ENCODE measurements around the gene USP48. TPM values are rescaled to one million over a fixed set of nuclear protein-coding genes. Genes with fewer than 3 reads are reported as not detected.
"Not testable (repeated sequence)": the region's sequence is repeated elsewhere in the genome, so short reads cannot be mapped to it uniquely, and the experiment has no call there.

Gene USP48
- total RNA-seq, 2 donors from 2014 or later, result 72.8 to 130 TPM

DNA sequence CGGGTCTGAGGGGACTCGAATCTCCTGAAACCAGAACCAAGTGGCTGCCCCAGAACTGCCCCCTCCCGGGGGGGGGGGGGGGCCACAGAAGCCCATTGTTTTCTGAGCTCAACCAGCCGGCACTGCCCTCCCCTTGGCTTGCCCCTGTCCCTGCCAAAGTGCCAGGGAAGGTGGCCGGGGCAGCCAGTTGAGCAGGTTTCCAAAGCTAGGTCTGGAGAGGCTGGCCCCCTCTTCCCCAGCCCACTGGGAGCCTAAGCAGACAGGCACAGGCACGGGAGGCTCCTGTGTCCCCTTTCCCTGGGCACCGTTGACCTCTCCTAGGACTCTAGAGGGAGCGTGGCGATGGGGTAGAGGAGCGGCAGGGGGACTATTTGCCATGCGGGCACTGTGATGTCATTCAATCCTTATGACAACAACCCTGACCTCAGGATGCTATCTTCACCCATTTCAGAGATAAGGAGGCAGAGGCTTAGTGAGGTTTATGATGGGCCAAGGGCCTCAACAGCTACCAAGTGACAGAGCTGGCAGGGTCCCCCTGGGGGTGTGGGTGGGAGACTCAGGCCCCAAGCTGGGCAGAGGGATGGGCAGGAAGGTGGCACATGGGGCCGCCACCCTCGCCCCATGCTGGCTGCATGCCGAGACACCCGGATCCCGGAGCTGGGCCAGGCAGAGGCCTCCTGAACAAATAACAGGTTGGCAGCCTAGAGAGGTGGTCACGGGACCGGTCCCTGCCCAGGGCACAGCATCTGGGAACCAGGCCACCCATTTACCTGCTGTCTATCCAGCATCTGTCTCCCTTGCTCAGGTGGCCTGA lies 148.8 kb downstream of the USP48 start:
- Mint-ChIP-seq H3K9me3 (no peaks in the 10 kb centered on the region), H3K27me3 (peaks cover 5 to 17% of the 10 kb centered on the region in 2 donors), H3K27ac (no peak overlapping the region), H3K36me3 (no peaks in the 10 kb centered on the region), H3K4me1 (ENCODE audit: low read depth in 2 of 2) (no peaks in the 10 kb centered on the region), H3K4me3 (no peak overlapping the region)
- ATAC-seq, result no peak
- no peak for DNase-seq (ENCODE audit: low spot score)

DNA sequence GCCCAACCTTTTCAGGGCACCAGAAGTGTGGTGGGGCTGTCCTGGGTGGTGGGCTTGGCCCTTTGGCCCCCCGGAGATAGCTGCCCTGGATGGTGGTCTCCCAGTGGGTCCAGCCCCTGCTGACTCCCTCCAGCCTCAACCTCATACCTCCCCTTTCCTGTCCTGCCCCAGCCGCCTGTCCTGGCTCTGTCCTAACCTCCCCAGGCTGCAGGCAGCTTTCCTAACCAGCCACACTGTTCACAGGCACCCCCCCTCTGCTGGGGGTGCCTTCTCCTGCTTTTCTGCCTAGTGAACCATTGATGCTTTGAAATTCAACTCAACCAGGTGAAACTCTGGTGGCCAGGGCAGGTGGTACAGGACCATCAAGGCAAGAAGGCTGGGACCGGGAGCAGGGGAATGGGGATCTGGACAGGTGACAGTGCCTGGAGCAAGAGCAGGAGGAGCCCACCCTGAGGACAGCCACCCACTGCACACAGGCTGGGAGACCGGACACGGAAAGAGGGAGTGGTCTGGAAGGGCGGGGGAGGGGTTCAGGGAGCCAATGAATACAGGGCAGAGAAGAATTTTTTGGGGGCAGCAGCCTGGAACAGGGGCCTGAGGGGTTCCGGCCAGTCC lies 149.7 kb downstream of the USP48 start:
- H3K36me3 Mint-ChIP-seq, result no peaks in the 10 kb centered on the region
- H3K4me1 Mint-ChIP-seq (ENCODE audit: low read depth in 2 of 2), result no peaks in the 10 kb centered on the region
- DNase-seq (ENCODE audit: low spot score) (no peak), ATAC-seq (no peak)
- H3K4me3 Mint-ChIP-seq, result no peak overlapping the region
- H3K9me3 Mint-ChIP-seq, result no peaks in the 10 kb centered on the region
- no peak overlapping the region for H3K27ac Mint-ChIP-seq
- H3K27me3 Mint-ChIP-seq, result peaks cover 5 to 17% of the 10 kb centered on the region in 2 donors

DNA sequence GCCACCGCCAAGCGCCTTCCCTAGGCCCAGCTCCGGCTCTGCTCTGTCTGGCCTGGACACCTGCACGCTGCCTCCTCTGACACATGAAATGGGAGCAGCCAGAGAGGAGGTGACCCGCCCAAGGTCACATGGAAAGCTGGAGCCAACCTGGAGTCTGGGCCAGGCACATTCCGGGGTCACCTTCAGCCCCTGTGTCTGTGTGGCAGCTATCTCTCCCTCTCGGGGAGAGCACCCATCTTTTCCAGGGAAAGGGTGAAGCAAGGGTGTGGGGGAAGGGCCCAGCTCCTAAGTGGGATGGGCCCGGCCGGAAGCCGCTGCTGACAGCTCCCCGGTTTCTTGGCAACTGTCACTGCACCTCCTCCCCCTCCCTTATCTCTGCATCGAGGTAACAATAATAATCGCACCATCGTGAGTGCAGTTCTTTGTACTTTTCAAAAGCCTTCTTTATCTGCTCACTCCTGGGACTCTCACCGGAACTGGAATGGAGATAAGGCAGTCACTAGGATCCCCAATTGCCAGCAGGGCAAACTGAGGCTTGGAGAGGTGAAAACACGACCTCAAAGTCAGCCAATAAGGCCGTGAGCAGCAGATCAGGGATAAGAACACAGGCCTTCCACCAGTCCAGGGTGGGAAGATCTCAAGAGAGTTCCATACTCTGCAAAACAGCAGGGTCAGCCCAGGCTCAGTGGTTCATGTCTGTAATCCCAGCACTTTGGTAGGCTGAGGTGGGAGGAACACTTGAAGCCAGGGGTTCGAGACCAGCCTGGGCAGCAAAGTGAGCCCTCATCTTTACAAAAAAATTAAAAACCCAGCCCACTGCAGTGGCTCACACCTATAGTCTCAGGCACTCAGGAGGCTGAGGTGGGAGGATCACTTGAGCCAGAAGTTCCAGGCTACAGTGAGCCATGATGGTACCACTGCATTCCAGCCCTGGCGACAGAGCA lies 150.7 kb downstream of the USP48 start:
- Mint-ChIP-seq H3K4me3 (no peak overlapping the region), H3K27me3 (peaks cover 5 to 17% of the 10 kb centered on the region in 2 donors), H3K27ac (no peak overlapping the region), H3K36me3 (no peaks in the 10 kb centered on the region), H3K9me3 (no peaks in the 10 kb centered on the region), H3K4me1 (ENCODE audit: low read depth in 2 of 2) (no peaks in the 10 kb centered on the region)
- no peak for DNase-seq (ENCODE audit: low spot score)
- no peak for ATAC-seq

DNA sequence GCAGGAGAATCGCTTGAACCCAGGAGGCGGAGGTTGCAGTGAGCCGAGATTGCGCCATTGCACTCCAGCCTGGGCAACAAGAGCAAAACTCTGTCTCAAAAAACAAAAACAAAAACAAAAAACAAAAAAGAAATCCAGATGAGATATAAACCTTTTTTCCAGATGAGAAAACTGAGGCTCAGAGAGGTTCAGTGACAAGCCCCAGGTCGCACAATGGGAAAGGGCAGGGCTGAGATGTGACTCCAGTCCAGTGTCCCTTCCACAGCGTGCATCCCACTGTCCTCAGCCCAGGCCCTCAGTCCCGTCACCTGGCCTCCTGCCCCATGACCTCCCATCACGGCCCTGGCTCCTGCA lies 151.4 kb downstream of the USP48 start:
- ATAC-seq; H3K9me3 Mint-ChIP-seq; DNase-seq (ENCODE audit: low spot score); H3K4me1 Mint-ChIP-seq (ENCODE audit: low read depth in 2 of 2); H3K4me3 Mint-ChIP-seq; H3K27ac Mint-ChIP-seq; H3K36me3 Mint-ChIP-seq: not testable (repeated sequence)
- peaks cover 5 to 15% of the 10 kb centered on the region in 2 donors for H3K27me3 Mint-ChIP-seq

DNA sequence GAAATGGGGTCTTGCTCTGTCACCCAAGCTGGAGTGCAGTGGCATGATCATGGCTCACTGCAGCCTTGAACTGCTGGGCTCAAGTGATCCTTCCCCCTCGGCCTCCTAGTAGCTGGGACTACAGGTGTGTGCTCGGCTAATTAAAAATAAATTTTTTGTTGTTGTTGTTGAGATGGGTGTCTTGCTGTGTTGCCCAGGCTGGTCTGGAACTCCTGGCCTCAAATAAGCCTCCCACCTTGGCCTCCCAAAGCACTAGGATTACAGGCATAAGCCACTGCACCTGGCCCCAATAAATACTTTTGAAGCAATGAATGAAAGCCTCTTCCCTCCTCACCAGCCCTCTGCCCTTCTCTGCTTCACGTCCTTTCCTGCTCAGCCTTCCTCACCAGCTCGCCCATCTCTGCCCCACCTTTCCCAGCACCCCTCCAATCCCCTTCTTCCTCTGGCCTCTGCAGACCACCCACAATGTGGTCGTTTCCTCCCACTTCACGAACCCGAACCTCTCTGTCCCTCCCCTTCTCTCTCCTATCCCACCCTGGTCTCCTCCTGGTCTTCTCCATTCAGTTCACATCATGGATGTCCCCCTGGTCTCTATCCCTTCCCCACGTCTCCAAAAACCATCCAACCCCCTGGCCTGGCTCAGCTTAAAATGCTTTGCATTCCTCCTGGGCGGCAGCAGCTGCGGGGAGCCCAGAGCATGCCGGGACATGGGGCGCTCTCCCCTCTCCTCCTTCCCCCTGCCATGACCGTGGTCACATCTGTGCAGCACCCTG lies 152.2 kb downstream of the USP48 start:
- Mint-ChIP-seq H3K4me1 (ENCODE audit: low read depth in 2 of 2) (no peaks in the 10 kb centered on the region), H3K36me3 (no peaks in the 10 kb centered on the region), H3K4me3 (no peak overlapping the region), H3K27me3 (peaks cover 0 to 11% of the 10 kb centered on the region in 2 donors), H3K27ac (no peak overlapping the region), H3K9me3 (no peaks in the 10 kb centered on the region)
- DNase-seq (ENCODE audit: low spot score), result no peak
- ATAC-seq, result no peak

DNA sequence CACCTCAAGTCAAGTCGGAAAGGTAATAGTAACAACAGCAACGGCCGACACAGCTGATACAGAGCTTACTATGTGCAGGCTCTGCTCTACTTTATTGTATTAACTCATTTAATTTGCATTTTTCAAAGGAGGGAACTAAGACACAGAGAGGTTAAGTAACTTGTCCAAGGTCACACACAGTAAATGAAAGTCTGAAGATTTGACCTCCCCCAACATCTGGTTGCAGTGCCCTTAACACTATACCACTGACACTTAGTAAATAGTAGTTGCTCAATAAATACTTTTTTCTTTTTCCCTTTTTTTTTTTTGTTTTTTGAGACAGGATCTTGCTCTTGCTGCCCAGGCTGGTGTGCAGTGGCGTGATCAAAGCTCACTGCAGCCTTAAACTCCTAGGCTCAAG lies 153.0 kb downstream of the USP48 start:
- no peak overlapping the region for H3K4me3 Mint-ChIP-seq

DNA sequence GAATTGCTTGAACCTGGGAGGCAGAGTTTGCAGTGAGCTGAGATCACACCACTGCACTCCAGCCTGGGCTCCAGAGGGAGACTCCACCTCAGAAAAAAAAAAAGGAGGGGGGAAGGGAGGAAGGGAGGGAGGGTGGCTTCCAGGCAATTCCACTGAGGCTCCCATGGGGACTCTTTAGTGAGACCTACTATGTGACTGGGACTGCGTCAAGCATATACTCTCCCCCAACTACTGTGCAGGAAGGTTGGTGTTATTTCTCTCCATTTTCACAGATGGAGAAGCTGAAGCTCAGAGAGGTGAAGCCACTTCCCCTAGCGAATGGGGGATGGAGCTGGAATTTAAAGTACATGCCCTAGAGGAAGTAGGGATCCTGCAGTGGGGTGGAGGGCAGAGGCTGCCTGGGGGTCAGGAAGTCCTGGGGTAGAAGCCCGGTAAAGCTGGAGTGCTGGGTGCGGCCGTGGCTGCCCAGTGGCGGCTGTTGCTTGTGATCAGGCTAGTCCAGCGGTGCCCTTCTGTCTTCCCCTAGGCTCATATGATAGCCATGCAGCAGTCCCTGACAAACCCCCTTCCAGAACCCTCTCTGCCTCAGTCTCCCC lies 154.1 kb downstream of the USP48 start:
- Mint-ChIP-seq H3K27ac (no peak overlapping the region), H3K9me3 (no peaks in the 10 kb centered on the region), H3K4me1 (ENCODE audit: low read depth in 2 of 2) (no peaks in the 10 kb centered on the region), H3K27me3 (peaks cover 3 to 12% of the 10 kb centered on the region in 2 donors), H3K4me3 (no peak overlapping the region), H3K36me3 (no peaks in the 10 kb centered on the region)
- DNase-seq (ENCODE audit: low spot score) (no peak), ATAC-seq (no peak)

More for the DNA sequence above, 153.0 kb downstream of the USP48 start:
- no peaks in the 10 kb centered on the region for H3K4me1 Mint-ChIP-seq (ENCODE audit: low read depth in 2 of 2)
- H3K27ac Mint-ChIP-seq, result no peak overlapping the region
- no peaks in the 10 kb centered on the region for H3K9me3 Mint-ChIP-seq
- H3K36me3 Mint-ChIP-seq, result no peaks in the 10 kb centered on the region
- ATAC-seq, result no peak
- H3K27me3 Mint-ChIP-seq, result peaks cover 0 to 8% of the 10 kb centered on the region in 2 donors
- DNase-seq (ENCODE audit: low spot score), result no peak

Other genes starting within 250 kb of the USP48 start
- under 1 TPM in 1 of 2 donors, not detected in 1; 0.19 TPM for gene RAP1GAP, start 113.8 kb downstream of the USP48 start, total RNA-seq
- not detected for gene LDLRAD2, start 29.1 kb upstream of the USP48 start, total RNA-seq
- gene HSPG2, start 154.2 kb upstream of the USP48 start, total RNA-seq, result under 1 TPM in 1 of 2 donors, not detected in 1; 0.20 TPM
- gene CELA3B, start 193.9 kb upstream of the USP48 start, total RNA-seq, result not detected
- gene CELA3A, start 218.5 kb upstream of the USP48 start, total RNA-seq, result not detected

All from natural killer cell treated with Interleukin-12 subunit alpha and Interleukin-12 subunit beta and Interleukin-15 and Interleukin-18, amount 100 ng/mL, for 72 hours (primary cell).